HG03354 (cell line): Measurements from ENCODE around the gene MEF2D.

ENCODE experiments used
- ATAC-seq: cut with Tn5 transposase; IDR thresholded peaks from one replicate; pipeline ENCODE4 v1.9.1; 2021; ENCODE audit warnings: mild to moderate bottlenecking; ENCODE audit not compliant: unreplicated experiment, poor library complexity, severe bottlenecking

Gene MEF2D

GRCh38 chr1:156420205-156421061 is 80.1 kb downstream of the MEF2D start:
- ATAC-seq, result no peak

- no peak for ATAC-seq
These were observed 80.7 kb downstream of the MEF2D start for GRCh38 chr1:156419854-156420204.

- ATAC-seq, result no peak
These were observed 82.0 kb downstream of the MEF2D start for GRCh38 chr1:156418416-156419070.

- no peak for ATAC-seq
These were observed 83.1 kb downstream of the MEF2D start for GRCh38 chr1:156417401-156418020.

- no peak for ATAC-seq
These were observed 83.6 kb downstream of the MEF2D start for GRCh38 chr1:156416993-156417392.

- ATAC-seq, result no peak
These were observed 86.0 kb downstream of the MEF2D start for GRCh38 chr1:156414461-156415064.
